ES-I3 (cell line): Measurements from ENCODE around the gene SLC1A2.

Experiments used
- H3K36me3 ChIP-seq: 2 replicates; pipeline ENCODE4 v1.6.1; 2013; ENCODE audit warnings: mild to moderate bottlenecking, low read length, control low read depth, moderate library complexity; ENCODE audit not compliant: insufficient read depth
- H3K4me1 ChIP-seq: 2 replicates; pipeline ENCODE4 v1.6.1; 2013; ENCODE audit warnings: mild to moderate bottlenecking, control low read depth, low read length; ENCODE audit not compliant: insufficient read depth
- H3K9ac ChIP-seq: 2 replicates; pipeline ENCODE4 v1.6.1; 2013; ENCODE audit warnings: low read depth, mild to moderate bottlenecking, low read length, moderate library complexity
- H3K9me3 ChIP-seq: 2 replicates; pipeline ENCODE4 v1.6.1; 2013; ENCODE audit warnings: mild to moderate bottlenecking, low read length, moderate library complexity; ENCODE audit not compliant: control insufficient read depth, insufficient read depth

SLC1A2 gene

GRCh38 chr11:35238882-35239281 is 180.5 kb downstream of the SLC1A2 start:
- H3K9me3 ChIP-seq: peaks cover 2% of the 10 kb centered on the region; the same call in 1 of the 2 replicates
- H3K9ac ChIP-seq: no peak overlapping the region
- H3K36me3 ChIP-seq: no peaks in the 10 kb centered on the region
- H3K4me1 ChIP-seq: no peaks in the 10 kb centered on the region

GRCh38 chr11:35237860-35238715 is 181.3 kb downstream of the SLC1A2 start:
- H3K4me1 ChIP-seq: no peaks in the 10 kb centered on the region
- no peak overlapping the region for H3K9ac ChIP-seq
- H3K36me3 ChIP-seq: no peaks in the 10 kb centered on the region
- H3K9me3 ChIP-seq: peaks cover 2% of the 10 kb centered on the region; the same call in 1 of the 2 replicates

- Histone ChIP-seq H3K9me3 (peaks cover 2% of the 10 kb centered on the region; the same call in 1 of the 2 replicates), H3K4me1 (no peaks in the 10 kb centered on the region), H3K36me3 (no peaks in the 10 kb centered on the region), H3K9ac (no peak overlapping the region)
These were observed 182.0 kb downstream of the SLC1A2 start for GRCh38 chr11:35237351-35237750.

GRCh38 chr11:35236667-35237003 is 182.7 kb downstream of the SLC1A2 start:
- no peaks in the 10 kb centered on the region for H3K4me1 ChIP-seq
- no peak overlapping the region for H3K9ac ChIP-seq
- peaks cover 2% of the 10 kb centered on the region; the same call in 1 of the 2 replicates for H3K9me3 ChIP-seq
- H3K36me3 ChIP-seq: no peaks in the 10 kb centered on the region

- no peaks in the 10 kb centered on the region for H3K4me1 ChIP-seq
- H3K9me3 ChIP-seq: peaks cover 2% of the 10 kb centered on the region; the same call in 1 of the 2 replicates
- H3K36me3 ChIP-seq: no peaks in the 10 kb centered on the region
These were observed 183.3 kb downstream of the SLC1A2 start for GRCh38 chr11:35235936-35236666.

GRCh38 chr11:35235498-35235897 is 183.9 kb downstream of the SLC1A2 start:
- no peak overlapping the region for H3K9ac ChIP-seq
- H3K4me1 ChIP-seq: no peaks in the 10 kb centered on the region

More at GRCh38 chr11:35235936-35236666, 183.3 kb downstream of the SLC1A2 start:
- H3K9ac ChIP-seq: no peak overlapping the region

GRCh38 chr11:35235157-35235468 is 184.2 kb downstream of the SLC1A2 start:
- Histone ChIP-seq H3K9me3 (peaks cover 2% of the 10 kb centered on the region; the same call in 1 of the 2 replicates), H3K4me1 (no peaks in the 10 kb centered on the region), H3K36me3 (no peaks in the 10 kb centered on the region), H3K9ac (no peak overlapping the region)

More at GRCh38 chr11:35235498-35235897, 183.9 kb downstream of the SLC1A2 start:
- H3K36me3 ChIP-seq: no peaks in the 10 kb centered on the region
- peaks cover 2% of the 10 kb centered on the region; the same call in 1 of the 2 replicates for H3K9me3 ChIP-seq

GRCh38 chr11:35234460-35235156 is 184.8 kb downstream of the SLC1A2 start:
- Histone ChIP-seq H3K9me3 (peaks cover 2% of the 10 kb centered on the region; the same call in 1 of the 2 replicates), H3K4me1 (no peaks in the 10 kb centered on the region), H3K9ac (no peak overlapping the region), H3K36me3 (no peaks in the 10 kb centered on the region)

GRCh38 chr11:35233518-35233917 is 185.8 kb downstream of the SLC1A2 start:
- no peaks in the 10 kb centered on the region for H3K36me3 ChIP-seq
- no peak overlapping the region for H3K9ac ChIP-seq
- H3K9me3 ChIP-seq: peaks cover 2% of the 10 kb centered on the region; the same call in 1 of the 2 replicates
- H3K4me1 ChIP-seq: no peaks in the 10 kb centered on the region

- Histone ChIP-seq H3K4me1 (no peaks in the 10 kb centered on the region), H3K9me3 (peaks cover 2% of the 10 kb centered on the region; the same call in 1 of the 2 replicates), H3K36me3 (no peaks in the 10 kb centered on the region), H3K9ac (no peak overlapping the region)
These were observed 186.4 kb downstream of the SLC1A2 start for GRCh38 chr11:35232891-35233330.

- H3K4me1 ChIP-seq: no peaks in the 10 kb centered on the region
- H3K9me3 ChIP-seq: peaks cover 2% of the 10 kb centered on the region; the same call in 1 of the 2 replicates
- H3K9ac ChIP-seq: no peak overlapping the region
- H3K36me3 ChIP-seq: no peaks in the 10 kb centered on the region
These were observed 188.1 kb downstream of the SLC1A2 start for GRCh38 chr11:35231076-35231860.

- Histone ChIP-seq H3K9me3 (peaks cover 2% of the 10 kb centered on the region; the same call in 1 of the 2 replicates), H3K9ac (no peak overlapping the region), H3K36me3 (no peaks in the 10 kb centered on the region), H3K4me1 (no peaks in the 10 kb centered on the region)
These were observed 189.0 kb downstream of the SLC1A2 start for GRCh38 chr11:35230388-35230787.

- Histone ChIP-seq H3K9me3 (no peaks in the 10 kb centered on the region), H3K4me1 (no peaks in the 10 kb centered on the region), H3K9ac (no peak overlapping the region), H3K36me3 (no peaks in the 10 kb centered on the region)
These were observed 191.0 kb downstream of the SLC1A2 start for GRCh38 chr11:35228328-35228725.
